GM12891 (cell line): ENCODE measurements around the gene GFRA4.

Experiments
- PAX5 ChIP-seq: IDR thresholded peaks from 2 replicates; pipeline ENCODE4 v1.6.1; 2011; ENCODE audit warnings: low read length, moderate library complexity, mild to moderate bottlenecking; ENCODE audit not compliant: insufficient read depth, severe bottlenecking
- POLR2A ChIP-seq: IDR thresholded peaks from 2 replicates; pipeline ENCODE4 v1.6.1; 2011; ENCODE audit warnings: low read depth, low read length, control low read depth
- POLR2AphosphoS5 ChIP-seq: IDR thresholded peaks from 2 replicates; pipeline ENCODE4 v1.6.1; 2011; ENCODE audit warnings: low read depth, low read length, control low read depth
- POU2F2 ChIP-seq: IDR thresholded peaks from 2 replicates; pipeline ENCODE4 v1.6.1; 2011; ENCODE audit warnings: low read depth, mild to moderate bottlenecking, control low read depth, low read length, moderate library complexity
- SPI1 ChIP-seq: IDR thresholded peaks from 2 replicates; pipeline ENCODE4 v1.6.1; 2011; ENCODE audit warnings: low read depth, low read length, control low read depth
- TAF1 ChIP-seq: IDR thresholded peaks from 2 replicates; pipeline ENCODE4 v1.6.1; 2011; ENCODE audit warnings: low read depth, low read length, control low read depth

DNA sequence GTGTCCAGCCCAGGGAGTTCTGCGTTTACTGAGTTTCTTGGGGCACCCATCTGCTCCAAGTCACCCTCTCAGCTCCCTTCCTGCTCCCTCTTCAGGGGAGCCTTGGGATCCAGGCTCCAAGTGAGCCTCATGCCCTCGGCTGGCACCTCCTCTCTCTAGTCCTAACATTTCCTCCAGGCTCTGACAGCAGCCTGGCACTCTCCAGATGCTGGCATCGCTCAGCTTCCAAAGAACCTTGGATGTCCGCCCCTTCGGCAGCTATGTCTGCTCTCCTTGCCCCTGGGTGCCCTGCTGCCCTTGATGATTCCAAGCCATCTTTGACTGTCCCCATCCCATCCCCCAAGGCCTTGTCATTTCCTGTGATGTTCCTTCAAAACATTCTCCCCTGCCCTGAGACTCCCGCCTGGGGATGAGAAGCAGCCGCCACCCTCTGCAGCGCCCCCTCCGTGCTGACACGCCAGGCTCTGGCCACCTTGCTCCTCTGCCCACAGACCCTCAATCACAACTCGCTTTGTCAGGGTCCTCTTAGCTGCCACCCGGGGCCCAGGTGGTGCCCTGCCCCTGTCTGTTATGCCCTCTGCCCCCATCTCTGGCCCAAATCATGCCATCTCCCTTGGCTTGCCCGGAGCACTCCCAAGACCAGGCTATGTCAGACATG, 6.6 kb upstream of the GFRA4 start:
- TF ChIP-seq POLR2A = no peak
- no peak for TF ChIP-seq POLR2AphosphoS5
- no peak for TF ChIP-seq TAF1
- no peak for TF ChIP-seq PAX5
- TF ChIP-seq SPI1 = no peak
- no peak for TF ChIP-seq POU2F2
